ENCODE measurements around the gene ACTN1.

ACTN1 gene

GRCh38 chr14:68888883-68889282 lies 90.2 kb downstream of the ACTN1 start:
- no peak for DNase-seq (ENCODE audit: low spot score)

GRCh38 chr14:68888025-68888850 lies 90.9 kb downstream of the ACTN1 start:
- DNase-seq (ENCODE audit: low spot score): no peak

- DNase-seq (ENCODE audit: low spot score): no peak
These were observed 93.0 kb downstream of the ACTN1 start for GRCh38 chr14:68886109-68886434.

DNA sequence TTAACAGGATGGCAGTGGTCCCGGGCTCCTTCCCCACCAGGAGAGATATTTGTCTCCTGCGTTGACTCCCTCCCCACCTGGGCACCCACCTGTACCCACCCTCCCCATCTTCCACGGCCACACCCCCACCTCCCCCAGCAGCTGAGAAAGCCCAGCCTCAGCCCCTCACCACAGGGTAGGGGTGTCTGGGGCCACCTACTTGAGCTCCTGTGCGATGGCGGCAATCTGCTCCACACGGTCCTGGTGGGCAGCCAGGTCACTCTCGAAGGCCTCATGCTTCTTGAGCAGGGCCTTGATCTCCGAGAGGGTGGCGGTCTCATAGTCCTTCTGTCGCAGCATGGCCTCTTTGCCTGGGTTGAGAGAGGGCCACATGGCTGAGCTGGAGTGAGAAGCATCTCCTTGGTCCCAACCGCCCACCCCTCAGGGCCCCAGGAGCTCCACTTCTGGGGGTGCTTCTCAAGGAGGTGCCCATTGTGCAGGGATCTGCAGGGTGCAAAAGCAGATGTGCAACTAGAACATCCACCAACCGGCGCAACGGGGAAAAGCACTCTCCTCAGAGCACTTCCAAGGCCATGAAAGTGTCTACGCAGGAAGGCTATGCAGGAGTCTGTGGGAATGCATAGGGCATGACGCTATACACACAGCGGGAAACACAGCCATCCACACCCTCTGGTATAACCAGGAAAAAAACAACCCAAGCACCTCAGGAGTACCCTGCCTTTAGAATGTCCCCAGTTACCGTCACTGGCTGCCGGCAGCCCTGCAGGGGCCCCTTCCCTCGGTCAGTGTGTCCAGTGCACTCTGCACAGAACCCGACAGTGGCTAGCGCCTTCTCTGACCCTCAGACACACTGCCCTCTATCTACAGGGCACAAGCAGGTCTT lies 93.6 kb downstream of the ACTN1 start:
- no peak for DNase-seq (ENCODE audit: low spot score)

DNA sequence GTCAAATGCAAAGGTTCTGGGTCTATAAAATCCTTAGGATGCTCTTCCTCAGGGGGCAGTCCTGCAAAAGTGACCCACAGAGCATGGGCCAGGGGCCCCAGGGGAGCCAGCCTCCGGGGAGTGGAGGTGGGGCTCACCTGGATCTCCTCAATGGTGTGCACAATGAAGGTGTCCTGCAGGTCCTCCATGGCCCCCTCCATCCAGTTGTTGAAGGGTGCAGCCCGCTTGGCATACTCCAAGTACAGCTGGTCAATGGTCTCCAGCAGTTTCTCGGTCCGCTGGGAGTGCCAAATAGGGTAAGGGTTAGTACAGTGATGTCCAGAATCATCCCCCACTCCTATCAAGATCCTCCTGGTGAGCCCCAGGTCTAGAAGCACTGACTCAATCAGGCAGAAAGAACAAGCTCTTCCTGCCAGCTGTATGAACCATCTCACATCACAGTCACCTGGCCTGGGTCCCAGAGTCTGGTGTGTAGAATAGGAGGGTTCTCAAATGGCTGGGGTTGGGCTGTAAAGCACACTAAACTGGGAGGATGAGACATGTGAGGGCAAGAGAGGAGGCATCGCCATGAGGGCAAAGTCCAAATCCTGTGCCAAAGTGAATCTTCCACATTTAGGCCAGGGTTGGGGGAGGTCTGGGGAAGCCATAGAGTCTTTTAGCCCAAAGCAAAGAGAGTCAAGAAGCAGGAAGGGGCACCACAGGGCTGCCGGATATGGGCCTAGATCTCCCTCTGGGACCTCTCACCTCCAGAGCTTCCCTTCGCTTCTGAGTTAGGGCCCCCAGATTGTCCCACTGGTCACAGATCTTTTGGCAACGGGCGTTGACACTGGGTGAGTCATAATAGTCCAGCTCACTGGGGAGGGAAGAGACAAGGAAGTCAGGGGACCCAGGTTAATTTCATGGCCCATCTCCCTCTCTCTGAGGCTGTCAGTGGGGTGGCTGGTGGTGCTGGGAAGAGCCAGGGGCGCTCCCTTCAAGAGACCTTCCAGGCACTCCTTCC lies 94.8 kb downstream of the ACTN1 start:
- DNase-seq (ENCODE audit: low spot score): peak; percentile 60

- no peak for DNase-seq (ENCODE audit: low spot score)
These were observed 96.9 kb downstream of the ACTN1 start for GRCh38 chr14:68882235-68882634.

DNA sequence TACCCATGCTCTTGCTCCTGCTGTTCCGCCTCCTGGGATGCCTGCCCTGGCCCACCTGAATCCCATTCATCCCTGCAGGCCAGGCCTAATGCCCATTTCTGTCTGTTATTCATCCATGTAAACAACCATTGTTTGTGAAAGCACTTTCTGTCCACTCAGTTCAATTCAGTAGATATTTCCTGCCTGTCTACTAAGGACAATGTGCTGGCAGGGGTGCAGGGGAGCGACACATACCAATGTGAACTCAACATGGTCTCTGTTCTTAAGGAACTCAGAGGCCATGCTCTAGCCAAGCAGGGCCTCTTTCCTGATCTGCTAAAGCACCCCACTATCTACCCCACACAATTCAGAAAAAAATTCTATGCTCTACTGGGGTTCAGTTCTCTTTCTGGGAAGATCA lies 97.7 kb downstream of the ACTN1 start:
- DNase-seq (ENCODE audit: low spot score): no peak

- no peak for DNase-seq (ENCODE audit: low spot score)
These were observed 98.5 kb downstream of the ACTN1 start for GRCh38 chr14:68880581-68881105.

GRCh38 chr14:68879841-68880575 lies 99.1 kb downstream of the ACTN1 start:
- no peak for DNase-seq (ENCODE audit: low spot score)

DNA sequence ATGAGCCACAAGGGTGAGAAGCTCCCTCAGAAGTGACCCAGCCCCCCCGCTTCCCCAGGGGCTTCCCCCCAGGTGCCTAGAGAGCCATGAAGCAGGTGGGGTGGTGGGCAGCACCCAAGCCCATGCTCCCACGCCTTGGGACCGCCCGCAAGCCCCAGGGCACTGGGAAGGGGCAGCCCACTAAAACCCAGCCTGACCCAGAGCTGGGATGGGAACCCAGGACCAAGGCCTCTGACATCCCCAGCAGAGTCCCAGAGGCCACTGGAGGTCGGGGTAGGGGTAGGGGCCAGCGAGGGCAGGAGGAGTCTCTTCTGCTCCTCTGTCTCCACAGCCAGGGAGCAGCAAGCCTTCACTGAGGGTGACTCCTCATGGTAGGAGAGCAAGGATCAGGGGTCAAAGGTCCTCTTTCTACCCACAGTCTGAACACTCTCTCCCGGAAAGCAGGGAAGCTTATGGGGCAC lies 99.8 kb downstream of the ACTN1 start:
- no peak for DNase-seq (ENCODE audit: low spot score)

DNA sequence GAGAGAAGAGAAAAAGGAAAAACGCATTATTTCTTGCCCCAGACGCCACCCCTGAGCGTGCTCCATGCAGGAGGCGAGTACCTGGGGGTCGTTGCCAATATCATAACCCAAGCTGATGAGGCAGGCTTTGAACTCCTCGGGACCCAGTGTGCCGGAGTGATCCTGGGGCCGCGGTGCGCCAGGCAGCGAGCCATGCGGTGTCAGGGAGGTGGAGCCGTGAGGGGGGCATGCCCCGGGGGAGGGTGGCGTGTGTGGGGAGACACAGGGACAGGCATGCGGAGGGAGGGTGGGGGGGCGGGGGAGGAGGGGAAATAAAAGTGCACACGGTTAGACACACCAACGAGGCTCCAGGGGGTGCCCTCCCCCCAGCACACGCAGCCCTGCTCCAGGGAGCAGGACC lies 100.2 kb downstream of the ACTN1 start:
- DNase-seq (ENCODE audit: low spot score): no peak

DNA sequence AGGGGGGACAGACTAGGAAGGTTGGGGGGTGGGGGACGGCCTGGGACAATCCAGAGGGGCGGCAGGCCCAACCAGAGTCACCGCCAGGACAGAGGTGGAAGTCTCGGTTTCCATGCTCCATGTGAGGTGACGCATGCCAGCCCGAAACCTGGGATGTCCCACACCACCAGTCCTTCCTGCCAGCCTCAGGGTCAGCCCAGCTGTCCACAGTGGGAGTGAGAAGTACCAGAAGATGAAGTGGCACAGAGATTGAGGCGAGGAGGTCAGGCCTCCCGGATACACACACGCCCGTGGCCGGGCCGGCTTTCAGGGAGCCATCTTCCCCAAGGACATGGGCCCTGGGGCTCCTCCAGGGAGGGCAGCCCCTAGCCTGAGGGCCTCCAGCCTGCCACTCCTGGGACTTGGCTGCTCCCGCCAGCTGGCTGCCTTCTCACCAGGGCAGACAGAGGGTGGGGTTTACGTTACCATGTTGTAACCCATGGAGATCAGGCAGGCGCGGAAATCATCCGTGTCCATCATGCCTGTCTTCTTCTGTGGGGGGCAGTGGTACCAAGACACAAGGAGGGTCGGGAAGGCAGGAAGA lies 101.0 kb downstream of the ACTN1 start:
- no peak for DNase-seq (ENCODE audit: low spot score)

DNA sequence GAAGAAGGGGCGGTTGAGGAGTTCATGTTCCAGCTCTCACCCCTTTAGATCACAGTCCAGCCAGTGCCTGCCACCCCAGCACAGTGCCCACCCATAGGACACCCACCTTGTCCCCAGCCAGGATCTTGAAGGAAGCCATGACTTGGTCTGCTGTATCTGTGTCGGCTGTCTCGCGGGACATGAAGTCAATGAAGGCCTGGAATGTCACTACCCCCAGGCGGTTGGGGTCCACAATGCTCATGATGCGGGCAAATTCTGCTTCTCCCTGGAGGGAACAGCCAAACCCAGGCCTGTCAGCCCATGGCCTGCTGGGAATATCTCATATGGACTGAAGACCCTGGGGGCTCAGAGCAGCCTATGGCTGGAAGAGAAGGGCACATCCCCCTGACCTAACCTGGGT lies 102.1 kb downstream of the ACTN1 start:
- no peak for DNase-seq (ENCODE audit: low spot score)

DNA sequence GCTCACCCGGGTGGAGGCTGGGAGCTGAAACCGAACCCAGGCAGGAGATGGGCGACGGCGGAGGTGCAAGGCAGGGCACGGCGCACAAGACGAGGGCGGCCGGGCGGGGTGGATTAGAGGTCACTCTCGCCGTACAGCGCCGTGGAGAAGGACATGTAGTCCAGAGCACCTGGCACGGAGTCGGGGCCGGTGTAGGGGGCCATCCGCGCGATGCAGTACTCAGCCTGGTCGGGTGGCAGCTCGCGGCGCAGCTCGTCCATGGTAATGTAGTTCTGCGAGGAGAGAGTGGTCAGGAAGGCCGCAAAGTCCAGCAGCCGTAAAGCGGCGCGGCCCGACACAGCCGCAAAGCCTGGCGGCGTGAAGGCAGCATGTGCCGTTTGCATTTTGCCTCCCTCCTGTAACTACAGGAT lies 104.4 kb downstream of the ACTN1 start:
- no peak for DNase-seq (ENCODE audit: low spot score)

DNA sequence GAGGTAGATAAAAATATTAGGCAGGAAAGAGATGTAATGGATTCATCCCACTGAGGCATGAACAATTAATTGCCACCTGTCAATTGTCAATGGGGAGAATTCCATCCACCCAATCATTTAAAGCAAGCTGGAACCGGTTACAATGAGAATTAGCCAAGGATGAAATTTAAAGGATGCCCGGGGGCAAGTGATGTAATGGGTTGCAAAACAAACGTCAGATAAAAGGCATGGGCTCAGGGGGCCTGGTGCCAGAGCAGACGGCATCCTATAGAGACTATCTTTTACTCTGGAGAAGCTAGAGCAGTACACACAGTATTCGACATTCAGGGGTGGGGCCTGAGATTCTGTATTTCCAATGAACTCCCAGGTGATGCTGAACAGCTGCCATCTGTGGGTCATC lies 105.7 kb downstream of the ACTN1 start:
- no peak for DNase-seq (ENCODE audit: low spot score)

DNA sequence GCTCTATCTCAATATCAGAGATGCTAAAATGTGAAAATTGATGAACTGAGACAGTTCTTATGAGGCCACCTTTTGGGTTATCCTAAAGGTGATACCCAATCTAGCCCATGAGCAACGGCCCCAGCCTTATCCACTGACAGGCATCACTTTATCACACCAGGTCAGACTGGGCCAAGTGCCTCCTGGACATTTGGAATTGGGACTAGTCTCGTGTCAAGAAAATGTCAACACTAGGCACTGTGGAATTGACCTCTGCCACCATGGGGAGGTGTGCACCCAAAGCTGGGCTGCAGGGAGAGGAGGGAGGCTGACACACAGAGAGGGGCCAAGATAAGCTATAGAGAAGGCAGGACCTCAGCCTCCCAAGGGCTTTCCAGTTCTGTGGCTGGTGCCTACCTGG lies 107.7 kb downstream of the ACTN1 start:
- no peak for DNase-seq (ENCODE audit: low spot score)

DNA sequence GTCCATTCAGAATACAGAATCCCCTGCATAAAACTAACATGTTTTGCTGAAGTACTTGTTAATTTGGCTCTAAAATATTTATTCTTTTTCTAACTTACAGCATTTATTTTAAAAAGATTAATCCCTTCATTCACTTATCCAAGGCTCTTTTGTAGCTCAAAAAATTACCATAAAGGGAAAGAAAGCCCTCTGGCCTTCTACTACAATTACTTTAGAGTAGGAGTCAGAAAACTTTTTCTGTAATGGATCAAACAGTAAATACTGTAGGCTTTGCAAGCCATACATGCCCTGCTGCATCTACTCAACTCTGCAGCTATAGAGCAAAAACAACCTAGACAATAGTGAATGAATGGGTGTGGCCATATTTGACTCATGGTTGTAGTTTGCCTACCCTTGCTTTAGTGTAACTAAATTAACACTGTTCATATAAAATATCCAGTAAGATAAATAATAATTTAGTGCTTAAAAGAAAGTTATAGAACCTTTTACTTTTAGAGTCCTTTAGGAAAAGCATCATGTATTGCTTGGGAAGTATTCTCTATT lies 112.0 kb downstream of the ACTN1 start:
- no peak for DNase-seq (ENCODE audit: low spot score)

GRCh38 chr14:68865542-68865941 lies 113.6 kb downstream of the ACTN1 start:
- DNase-seq (ENCODE audit: low spot score): no peak

- DNase-seq (ENCODE audit: low spot score): no peak
These were observed 114.7 kb downstream of the ACTN1 start for GRCh38 chr14:68864361-68864750.

GRCh38 chr14:68863610-68864360 lies 115.3 kb downstream of the ACTN1 start:
- DNase-seq (ENCODE audit: low spot score): no peak

Data from Ammon's horn (tissue), 1 donor.